HG03135 (cell line): Measurements from ENCODE around the gene SORCS2.

Experiments
- ATAC-seq: cut with Tn5 transposase; IDR thresholded peaks from one replicate; pipeline ENCODE4 v1.9.1; 2021; ENCODE audit warnings: mild to moderate bottlenecking, moderate library complexity; ENCODE audit not compliant: unreplicated experiment

The SORCS2 gene

GRCh38 chr4:7668271-7668670 lies 475.9 kb downstream of the SORCS2 start:
- ATAC-seq = no peak

- ATAC-seq = no peak
Measured at GRCh38 chr4:7668826-7669225, 476.5 kb downstream of the SORCS2 start.

GRCh38 chr4:7672601-7673000 lies 480.3 kb downstream of the SORCS2 start:
- ATAC-seq = no peak

GRCh38 chr4:7673121-7673520 lies 480.8 kb downstream of the SORCS2 start:
- no peak for ATAC-seq

GRCh38 chr4:7674706-7675105 lies 482.4 kb downstream of the SORCS2 start:
- ATAC-seq = no peak

- ATAC-seq = no peak
Measured at GRCh38 chr4:7675136-7675535, 482.8 kb downstream of the SORCS2 start.

- no peak for ATAC-seq
Measured at GRCh38 chr4:7675612-7676320, 483.4 kb downstream of the SORCS2 start.

- no peak for ATAC-seq
Measured at GRCh38 chr4:7676398-7676922, 484.1 kb downstream of the SORCS2 start.

GRCh38 chr4:7677086-7677485 lies 484.7 kb downstream of the SORCS2 start:
- no peak for ATAC-seq

GRCh38 chr4:7677799-7678301 lies 485.5 kb downstream of the SORCS2 start:
- ATAC-seq = no peak

GRCh38 chr4:7678318-7678852 lies 486.0 kb downstream of the SORCS2 start:
- no peak for ATAC-seq

- no peak for ATAC-seq
Measured at GRCh38 chr4:7679406-7680040, 487.2 kb downstream of the SORCS2 start.

- no peak for ATAC-seq
Measured at GRCh38 chr4:7680106-7680505, 487.8 kb downstream of the SORCS2 start.

- no peak for ATAC-seq
Measured at GRCh38 chr4:7680731-7681130, 488.4 kb downstream of the SORCS2 start.

- ATAC-seq = no peak
Measured at GRCh38 chr4:7683126-7683703, 490.9 kb downstream of the SORCS2 start.

GRCh38 chr4:7684294-7684693 lies 492.0 kb downstream of the SORCS2 start:
- ATAC-seq = no peak

- no peak for ATAC-seq
Measured at GRCh38 chr4:7686070-7686870, 493.9 kb downstream of the SORCS2 start.

GRCh38 chr4:7687006-7687405 lies 494.7 kb downstream of the SORCS2 start:
- no peak for ATAC-seq

- no peak for ATAC-seq
Measured at GRCh38 chr4:7687796-7688195, 495.5 kb downstream of the SORCS2 start.

- no peak for ATAC-seq
Measured at GRCh38 chr4:7689773-7690693, 497.7 kb downstream of the SORCS2 start.
